NCI-H526 treated with DMSO at 0.1 percent for 48 hours (cell line): ENCODE data around the gene COL6A5.
"Not testable (repeated sequence)": the region's sequence is repeated elsewhere in the genome, so short reads cannot be mapped to it uniquely, and the experiment has no call there.

ENCODE experiments used
- DNase-seq: peaks from one replicate; lab custom pipeline; 2025; lab: John Stamatoyannopoulos, UW

The COL6A5 gene

GRCh38 chr3:130345487-130346079 lies at the start of gene COL6A5:
COL6A5 (plus strand) TSS chr3:130345672; CDS start chr3:130373639, 27,967 bp downstream.
- DNase-seq = no peak

- no peak for DNase-seq
Observed at GRCh38 chr3:130299531-130299930, 45.9 kb upstream of the COL6A5 start.

- no peak for DNase-seq
Observed at GRCh38 chr3:130300888-130301287, 44.6 kb upstream of the COL6A5 start.

- DNase-seq = no peak
Observed at GRCh38 chr3:130310109-130310508, 35.4 kb upstream of the COL6A5 start.

GRCh38 chr3:130312374-130312773 lies 33.1 kb upstream of the COL6A5 start:
- no peak for DNase-seq

- no peak for DNase-seq
Observed at GRCh38 chr3:130316169-130316568, 29.3 kb upstream of the COL6A5 start.

- no peak for DNase-seq
Observed at GRCh38 chr3:130323503-130323902, 22.0 kb upstream of the COL6A5 start.

- no peak for DNase-seq
Observed at GRCh38 chr3:130340766-130341165, 4.7 kb upstream of the COL6A5 start.

GRCh38 chr3:130341388-130341787 lies 4.1 kb upstream of the COL6A5 start:
- DNase-seq = no peak

GRCh38 chr3:130341882-130342281 lies 3.6 kb upstream of the COL6A5 start:
- DNase-seq = no peak

- DNase-seq = no peak
Observed at GRCh38 chr3:130342821-130343661, 2.4 kb upstream of the COL6A5 start.

GRCh38 chr3:130348258-130348657 lies 2.8 kb downstream of the COL6A5 start:
- DNase-seq = not testable (repeated sequence)

- no peak for DNase-seq
Observed at GRCh38 chr3:130354430-130354829, 9.0 kb downstream of the COL6A5 start.

- DNase-seq = no peak
Observed at GRCh38 chr3:130374033-130374432, 28.6 kb downstream of the COL6A5 start.

- DNase-seq = no peak
Observed at GRCh38 chr3:130374908-130375307, 29.4 kb downstream of the COL6A5 start.

- DNase-seq = no peak
Observed at GRCh38 chr3:130377960-130378676, 32.6 kb downstream of the COL6A5 start.

GRCh38 chr3:130378677-130379191 lies 33.3 kb downstream of the COL6A5 start:
- DNase-seq = no peak

- DNase-seq = no peak
Observed at GRCh38 chr3:130379274-130379673, 33.8 kb downstream of the COL6A5 start.

- DNase-seq = no peak
Observed at GRCh38 chr3:130380398-130380797, 34.9 kb downstream of the COL6A5 start.

GRCh38 chr3:130383424-130383823 lies 38.0 kb downstream of the COL6A5 start:
- DNase-seq = no peak

GRCh38 chr3:130384476-130385025 lies 39.1 kb downstream of the COL6A5 start:
- DNase-seq = no peak

- no peak for DNase-seq
Observed at GRCh38 chr3:130386604-130387263, 41.3 kb downstream of the COL6A5 start.
